Epithelial cell of esophagus (primary cell): ENCODE data around the gene LIN7A.

Source experiments
- DNase-seq: peaks from one replicate; pipeline ENCODE4 v3.0.0; 2010; ENCODE audit warnings: low read depth
- H3K4me3 ChIP-seq: 2 replicates; pipeline ENCODE4 v1.5.1; 2011; ENCODE audit warnings: mild to moderate bottlenecking, low read length, control low read depth
- CTCF ChIP-seq: IDR thresholded peaks from 2 replicates; pipeline ENCODE4 v1.5.1; 2011; ENCODE audit warnings: low read depth, mild to moderate bottlenecking, low read length, control low read depth, inconsistent platforms; ENCODE audit not compliant: insufficient read depth; ENCODE audit errors: missing control alignments

Gene LIN7A

GRCh38 chr12:80780746-80781145 is 157.0 kb downstream of the LIN7A start:
- H3K4me3 ChIP-seq = no peak overlapping the region
- DNase-seq = no peak
- no peak for TF ChIP-seq CTCF

- peak; percentile 96 for DNase-seq
- no peak for TF ChIP-seq CTCF
- no peak overlapping the region for H3K4me3 ChIP-seq
These were observed 159.7 kb downstream of the LIN7A start for GRCh38 chr12:80778005-80778541.

GRCh38 chr12:80777587-80777986 is 160.1 kb downstream of the LIN7A start:
- DNase-seq = no peak
- H3K4me3 ChIP-seq = no peak overlapping the region

GRCh38 chr12:80776706-80777105 is 161.0 kb downstream of the LIN7A start:
- no peak for TF ChIP-seq CTCF
- no peak overlapping the region for H3K4me3 ChIP-seq
- DNase-seq = peak; percentile 54

More at GRCh38 chr12:80777587-80777986, 160.1 kb downstream of the LIN7A start:
- no peak for TF ChIP-seq CTCF

- no peak for TF ChIP-seq CTCF
- no peak for DNase-seq
- no peak overlapping the region for H3K4me3 ChIP-seq
These were observed 166.8 kb downstream of the LIN7A start for GRCh38 chr12:80770958-80771357.

- no peak for DNase-seq
- H3K4me3 ChIP-seq = no peak overlapping the region
- TF ChIP-seq CTCF = no peak
These were observed 168.1 kb downstream of the LIN7A start for GRCh38 chr12:80769553-80770140.

- TF ChIP-seq CTCF = no peak
- DNase-seq = no peak
- no peak overlapping the region for H3K4me3 ChIP-seq
These were observed 170.8 kb downstream of the LIN7A start for GRCh38 chr12:80766897-80767296.
